Pons (tissue), 1 donor: ENCODE data around the gene NT5DC3.

ENCODE experiments used
- DNase-seq: peaks from one replicate; pipeline ENCODE4 v3.0.0-alpha.2; 2016; ENCODE audit warnings: low spot score

NT5DC3 gene

GRCh38 chr12:103745962-103746361 lies 95.1 kb downstream of the NT5DC3 start:
- DNase-seq, result no peak

- DNase-seq, result no peak
Measured at GRCh38 chr12:103743788-103744187, 97.2 kb downstream of the NT5DC3 start.

GRCh38 chr12:103742349-103742932 lies 98.6 kb downstream of the NT5DC3 start:
- DNase-seq, result peak; percentile 30

GRCh38 chr12:103737881-103738280 lies 103.2 kb downstream of the NT5DC3 start:
- no peak for DNase-seq

- DNase-seq, result no peak
Measured at GRCh38 chr12:103736572-103736971, 104.5 kb downstream of the NT5DC3 start.

- no peak for DNase-seq
Measured at GRCh38 chr12:103735291-103735690, 105.7 kb downstream of the NT5DC3 start.

GRCh38 chr12:103734863-103735262 lies 106.2 kb downstream of the NT5DC3 start:
- no peak for DNase-seq

GRCh38 chr12:103731539-103731938 lies 109.5 kb downstream of the NT5DC3 start:
- no peak for DNase-seq

- DNase-seq, result no peak
Measured at GRCh38 chr12:103729499-103729898, 111.5 kb downstream of the NT5DC3 start.

GRCh38 chr12:103728323-103728722 lies 112.7 kb downstream of the NT5DC3 start:
- DNase-seq, result no peak

GRCh38 chr12:103727638-103728037 lies 113.4 kb downstream of the NT5DC3 start:
- no peak for DNase-seq

GRCh38 chr12:103725398-103725797 lies 115.6 kb downstream of the NT5DC3 start:
- no peak for DNase-seq
